SJCRH30 (cell line): Measurements from ENCODE around the gene AUP1. TPM values are rescaled to one million over a fixed set of nuclear protein-coding genes. Genes with fewer than 3 reads are reported as not detected.
A peak's percentile ranks its signal among the peaks of the same experiment; 100 is the strongest.

Experiments
- DNase-seq, 2 experiments: peaks; one replicate each; pipeline ENCODE4 v3.0.0-alpha.2; 2015 to 2020
- H3K27ac ChIP-seq: fragments of 250-450 bp; sonication (Bioruptor Pico); 2 replicates; pipeline ENCODE4 v1.5.1; 2020; ENCODE audit warnings: mild to moderate bottlenecking, moderate library complexity
- H3K27me3 ChIP-seq: fragments of 250-450 bp; sonication (Bioruptor Pico); 2 replicates; pipeline ENCODE4 v1.5.1; 2020; ENCODE audit warnings: mild to moderate bottlenecking, moderate library complexity
- H3K36me3 ChIP-seq: fragments of 250-450 bp; sonication (Bioruptor Pico); 2 replicates; pipeline ENCODE4 v1.5.1; 2020; ENCODE audit warnings: mild to moderate bottlenecking, moderate library complexity
- H3K4me1 ChIP-seq: fragments of 250-450 bp; sonication (Bioruptor Pico); 2 replicates; pipeline ENCODE4 v1.5.1; 2020; ENCODE audit warnings: mild to moderate bottlenecking, moderate library complexity
- H3K4me3 ChIP-seq: fragments of 250-450 bp; sonication (Bioruptor Pico); 2 replicates; pipeline ENCODE4 v1.5.1; 2020; ENCODE audit warnings: mild to moderate bottlenecking, moderate library complexity
- H3K9me3 ChIP-seq: fragments of 250-450 bp; sonication (Bioruptor Pico); replicated peaks from 2 replicates; pipeline ENCODE4 v1.5.1; 2020; ENCODE audit warnings: mild to moderate bottlenecking, moderate library complexity
- total RNA-seq: library from RNA; depleted of rRNA; stranded (reverse); fragments of >200 nt; shearing (Covaris generic); gene quantifications from 2 replicates; pipeline ENCODE4 v1.2.3, GENCODE V29; 2014; rRNA removed

AUP1 gene
- 125 and 132 TPM in 2 replicates for total RNA-seq

GRCh38 chr2:74529357-74530238 lies at the start of gene AUP1, which contains the start of gene HTRA2:
AUP1 (minus strand) TSS chr2:74529706; CDS start chr2:74529629, 77 bp downstream.
HTRA2 (plus strand) TSS chr2:74529933; CDS start chr2:74530007, 74 bp downstream.
- peak within 1 kb of the TSS; percentile 79 for H3K27ac ChIP-seq
- no peaks in the 10 kb centered on the region for H3K9me3 ChIP-seq
- DNase-seq: peak; percentile 99
- H3K4me3 ChIP-seq: peak within 1 kb of the TSS; percentile 80
- H3K36me3 ChIP-seq: peaks cover 40% of the 10 kb centered on the region
- H3K27me3 ChIP-seq: no peaks in the 10 kb centered on the region
- H3K4me1 ChIP-seq: peaks cover 7% of the 10 kb centered on the region

DNA sequence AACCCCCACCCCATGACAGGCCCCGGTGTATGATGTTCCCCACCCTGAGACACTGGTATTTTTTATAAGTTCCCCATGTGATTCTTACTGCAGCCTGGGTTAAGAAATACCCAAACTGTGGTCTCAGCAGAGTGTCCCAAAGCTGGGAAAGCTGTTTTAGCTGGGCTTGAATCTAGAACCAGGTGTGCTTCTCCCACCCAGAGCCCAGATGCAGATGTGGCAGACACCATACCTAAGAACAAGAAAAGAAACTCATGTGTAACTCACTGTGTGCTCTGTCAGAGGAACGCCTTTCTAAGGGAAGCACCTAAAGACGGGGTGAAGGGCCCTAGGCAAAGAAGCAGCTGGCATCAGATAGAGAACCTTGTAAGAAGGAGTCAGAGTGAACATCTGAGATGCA lies 48.9 kb upstream of the AUP1 start:
- Histone ChIP-seq H3K9me3 (no peaks in the 10 kb centered on the region), H3K4me3 (no peak overlapping the region), H3K27me3 (no peaks in the 10 kb centered on the region), H3K27ac (no peak overlapping the region), H3K4me1 (peaks cover 15% of the 10 kb centered on the region), H3K36me3 (no peaks in the 10 kb centered on the region)
- DNase-seq: no peak

GRCh38 chr2:74577448-74577847 lies 47.9 kb upstream of the AUP1 start:
- H3K9me3 ChIP-seq: no peaks in the 10 kb centered on the region
- H3K4me3 ChIP-seq: no peak overlapping the region; the same call in 1 of the 2 replicates
- H3K4me1 ChIP-seq: peaks cover 8% of the 10 kb centered on the region
- peak; percentile 67 to 85 for DNase-seq
- H3K27me3 ChIP-seq: no peaks in the 10 kb centered on the region
- no peak overlapping the region for H3K27ac ChIP-seq
- no peaks in the 10 kb centered on the region for H3K36me3 ChIP-seq

DNA sequence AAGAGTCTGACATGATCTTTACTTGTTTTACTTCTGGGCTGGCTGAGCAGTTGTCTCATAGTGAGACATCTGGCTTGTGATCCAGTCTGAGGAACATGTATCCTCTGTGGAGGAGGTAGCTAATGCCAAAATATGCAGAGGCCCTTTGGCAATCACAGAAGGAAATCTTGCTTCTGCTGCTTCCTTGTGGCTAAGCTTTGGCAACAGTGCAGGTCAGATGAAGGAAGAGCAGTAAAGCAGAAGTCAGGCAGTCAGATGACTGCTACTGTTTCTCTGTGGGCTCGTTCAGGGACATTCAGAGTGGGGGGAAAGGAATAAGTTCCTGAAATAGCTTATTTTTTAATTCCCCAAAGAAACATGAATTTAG lies 47.3 kb upstream of the AUP1 start:
- Histone ChIP-seq H3K36me3 (no peaks in the 10 kb centered on the region), H3K27me3 (no peaks in the 10 kb centered on the region), H3K27ac (no peak overlapping the region), H3K4me1 (peaks cover 8% of the 10 kb centered on the region), H3K4me3 (no peak overlapping the region), H3K9me3 (no peaks in the 10 kb centered on the region)
- no peak for DNase-seq

GRCh38 chr2:74576211-74576862 lies 46.8 kb upstream of the AUP1 start:
- Histone ChIP-seq H3K36me3 (no peaks in the 10 kb centered on the region), H3K4me3 (no peak overlapping the region), H3K27me3 (no peaks in the 10 kb centered on the region), H3K4me1 (peaks cover 8% of the 10 kb centered on the region), H3K27ac (no peak overlapping the region), H3K9me3 (no peaks in the 10 kb centered on the region)
- no peak for DNase-seq

DNA sequence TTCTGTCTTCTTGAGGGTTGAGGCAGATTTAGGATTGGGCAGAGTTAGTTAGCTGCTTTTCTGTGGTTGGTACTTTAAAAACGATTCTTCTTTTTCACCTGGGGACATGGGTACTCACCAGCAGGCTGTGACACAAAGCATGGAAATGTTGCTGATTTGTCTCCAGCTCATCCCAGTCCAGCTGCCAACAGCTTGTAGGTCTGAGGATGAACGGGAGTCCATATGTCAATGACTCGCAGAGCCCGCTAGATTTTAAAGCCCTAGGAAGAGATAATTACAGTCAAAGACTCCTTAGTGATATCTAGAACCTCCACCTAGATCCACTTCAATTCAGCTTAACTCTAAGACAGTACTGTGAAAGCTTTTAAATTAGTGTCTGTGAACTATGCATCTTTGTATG lies 45.8 kb upstream of the AUP1 start:
- H3K36me3 ChIP-seq: no peaks in the 10 kb centered on the region
- H3K27ac ChIP-seq: no peak overlapping the region
- H3K4me1 ChIP-seq: peaks cover 8% of the 10 kb centered on the region
- no peaks in the 10 kb centered on the region for H3K27me3 ChIP-seq
- H3K9me3 ChIP-seq: no peaks in the 10 kb centered on the region
- H3K4me3 ChIP-seq: no peak overlapping the region
- DNase-seq: no peak

DNA sequence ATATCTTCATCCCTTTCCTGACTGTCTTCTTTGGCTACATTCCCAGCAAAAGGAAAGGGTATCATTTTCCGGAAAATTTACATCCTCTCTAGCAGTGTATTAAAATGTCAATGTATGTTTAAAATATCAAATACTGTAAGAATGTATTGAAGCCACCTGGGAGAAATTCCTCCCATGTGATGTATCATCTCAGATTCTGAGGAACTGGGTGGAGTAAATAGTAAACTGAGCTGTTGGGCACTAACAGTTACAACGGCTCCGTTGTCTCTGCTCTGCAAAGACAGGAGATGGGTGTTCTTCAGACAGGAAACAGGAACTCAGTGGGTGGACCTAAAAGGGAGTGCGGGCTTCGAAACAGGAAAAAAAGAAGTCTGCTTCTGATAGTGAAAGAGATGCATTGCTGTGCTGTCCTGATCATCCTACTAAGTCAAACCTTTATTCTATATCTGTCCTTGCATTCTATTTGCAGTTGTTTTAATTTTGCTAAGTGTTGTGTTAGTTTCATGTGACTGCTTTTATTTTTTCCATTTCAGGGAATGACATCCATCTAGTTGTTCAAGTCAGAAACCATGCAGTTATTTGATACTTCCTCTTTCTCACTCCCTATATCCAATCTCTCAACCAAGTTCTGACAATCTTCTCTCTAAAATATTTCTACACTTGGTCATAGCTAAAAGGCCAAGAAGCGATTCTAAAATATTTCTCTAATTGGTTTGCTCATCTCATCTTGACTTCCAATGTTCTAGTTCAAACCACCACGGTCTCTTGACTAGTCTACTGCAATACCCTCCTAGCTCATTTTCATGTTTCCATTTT lies 44.4 kb upstream of the AUP1 start:
- Histone ChIP-seq H3K27ac (no peak overlapping the region), H3K4me3 (peak overlapping the region; percentile 22)
- peak; percentile 45 to 66 for DNase-seq

GRCh38 chr2:74572178-74572925 lies 42.8 kb upstream of the AUP1 start:
- no peak overlapping the region for H3K27ac ChIP-seq
- H3K36me3 ChIP-seq: no peaks in the 10 kb centered on the region
- no peaks in the 10 kb centered on the region for H3K9me3 ChIP-seq
- peaks cover 2% of the 10 kb centered on the region; the same call in 1 of the 2 replicates for H3K4me1 ChIP-seq
- H3K27me3 ChIP-seq: peaks cover 7% of the 10 kb centered on the region; the same call in 1 of the 2 replicates
- H3K4me3 ChIP-seq: no peak overlapping the region
- DNase-seq: no peak

More for the DNA sequence above, 44.4 kb upstream of the AUP1 start:
- Histone ChIP-seq H3K9me3 (no peaks in the 10 kb centered on the region), H3K27me3 (no peaks in the 10 kb centered on the region), H3K4me1 (peaks cover 8% of the 10 kb centered on the region), H3K36me3 (no peaks in the 10 kb centered on the region)

DNA sequence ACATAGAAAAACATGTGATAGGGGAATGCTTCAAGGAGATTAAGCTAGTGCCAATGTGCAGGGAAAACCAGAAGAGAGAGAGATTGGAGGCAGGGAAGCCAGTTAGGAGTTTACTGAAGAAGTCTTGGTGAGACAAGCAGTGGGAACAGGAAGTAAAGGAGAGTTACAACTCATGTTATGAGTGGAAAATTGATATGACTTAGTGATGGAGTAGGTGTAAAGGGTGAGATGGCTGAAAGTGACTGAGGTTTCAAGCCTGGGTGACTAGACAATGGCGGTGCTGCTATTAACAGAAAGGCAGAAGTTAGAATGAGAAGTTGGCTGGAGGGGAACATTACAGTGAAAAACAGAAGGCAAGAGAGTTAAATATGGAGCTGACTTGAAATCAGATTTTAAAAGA lies 41.6 kb upstream of the AUP1 start:
- no peaks in the 10 kb centered on the region for H3K9me3 ChIP-seq
- no peak for DNase-seq
- H3K27me3 ChIP-seq: peaks cover 13% of the 10 kb centered on the region; the same call in 1 of the 2 replicates
- H3K27ac ChIP-seq: no peak overlapping the region
- no peaks in the 10 kb centered on the region for H3K4me1 ChIP-seq
- no peaks in the 10 kb centered on the region for H3K36me3 ChIP-seq
- H3K4me3 ChIP-seq: no peak overlapping the region

DNA sequence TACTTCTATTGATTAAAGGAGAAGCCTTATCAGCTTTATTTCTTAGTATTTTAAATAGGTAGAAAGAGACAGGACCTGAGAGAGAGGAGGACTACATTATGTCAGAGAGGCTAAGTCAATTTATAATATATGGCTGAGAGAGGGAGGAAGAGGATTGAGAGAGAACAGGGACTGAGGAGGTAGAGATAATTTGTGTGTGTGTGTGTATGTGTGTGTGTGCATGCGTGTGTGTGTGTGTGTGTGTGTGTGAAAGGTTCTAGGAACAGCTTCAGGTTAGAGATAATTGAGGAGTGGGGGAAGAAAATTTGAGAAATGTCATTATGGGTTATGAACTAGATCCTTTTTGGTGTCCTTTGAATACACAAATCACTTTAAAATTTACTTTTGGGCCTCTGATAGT lies 40.2 kb upstream of the AUP1 start:
- H3K36me3 ChIP-seq: no peaks in the 10 kb centered on the region
- no peak overlapping the region for H3K27ac ChIP-seq
- H3K4me3 ChIP-seq: no peak overlapping the region
- H3K9me3 ChIP-seq: no peaks in the 10 kb centered on the region
- H3K4me1 ChIP-seq: no peaks in the 10 kb centered on the region
- no peak for DNase-seq
- peaks cover 20% of the 10 kb centered on the region; the same call in 1 of the 2 replicates for H3K27me3 ChIP-seq

GRCh38 chr2:74567881-74568280 lies 38.4 kb upstream of the AUP1 start:
- Histone ChIP-seq H3K4me1 (no peaks in the 10 kb centered on the region), H3K27ac (no peak overlapping the region), H3K36me3 (no peaks in the 10 kb centered on the region), H3K27me3 (peaks cover 24% of the 10 kb centered on the region), H3K4me3 (no peak overlapping the region), H3K9me3 (no peaks in the 10 kb centered on the region)
- DNase-seq: no peak

GRCh38 chr2:74566754-74567085 lies 37.2 kb upstream of the AUP1 start:
- H3K36me3 ChIP-seq: no peaks in the 10 kb centered on the region
- DNase-seq: no peak
- no peaks in the 10 kb centered on the region for H3K9me3 ChIP-seq
- H3K4me1 ChIP-seq: no peaks in the 10 kb centered on the region
- H3K27ac ChIP-seq: no peak overlapping the region
- H3K4me3 ChIP-seq: no peak overlapping the region
- peaks cover 32% of the 10 kb centered on the region for H3K27me3 ChIP-seq

GRCh38 chr2:74566076-74566753 lies 36.7 kb upstream of the AUP1 start:
- H3K27me3 ChIP-seq: peaks cover 36% of the 10 kb centered on the region
- H3K4me1 ChIP-seq: no peaks in the 10 kb centered on the region
- H3K27ac ChIP-seq: no peak overlapping the region
- H3K9me3 ChIP-seq: no peaks in the 10 kb centered on the region
- H3K4me3 ChIP-seq: no peak overlapping the region
- DNase-seq: no peak
- no peaks in the 10 kb centered on the region for H3K36me3 ChIP-seq

- no peaks in the 10 kb centered on the region for H3K9me3 ChIP-seq
- H3K36me3 ChIP-seq: no peaks in the 10 kb centered on the region
- H3K27ac ChIP-seq: no peak overlapping the region
- no peak overlapping the region for H3K4me3 ChIP-seq
- H3K27me3 ChIP-seq: peaks cover 48% of the 10 kb centered on the region
- DNase-seq: no peak
- no peaks in the 10 kb centered on the region for H3K4me1 ChIP-seq
Measured at GRCh38 chr2:74564222-74564621, 34.7 kb upstream of the AUP1 start.
